HEK293T (cell line): ENCODE data around the gene EXOC6B.

Source experiments
- CTCF ChIA-PET: fragments of 350-600 bp; formaldehyde crosslinking; extraction: SDS; loops from one replicate; lab custom pipeline; 2021; ENCODE audit warnings: antibody characterized with exemption, inconsistent platforms; lab: Yijun Ruan, JAX
- POLR2A ChIA-PET: fragments of 350-600 bp; formaldehyde crosslinking; extraction: SDS; loops from one replicate; lab custom pipeline; 2020; ENCODE audit warnings: antibody characterized with exemption, inconsistent platforms; lab: Yijun Ruan, JAX
- DNase-seq: peaks from one replicate; pipeline ENCODE4 v3.0.0; 2012; ENCODE audit warnings: mixed read lengths; ENCODE audit errors: extremely low spot score
- ARNT ChIP-seq: fragments of 450-650 bp; IDR thresholded peaks from 2 replicates; pipeline ENCODE4 v1.6.1; 2017; ENCODE audit warnings: mild to moderate bottlenecking
- BHLHE40 ChIP-seq: fragments of 450-650 bp; IDR thresholded peaks from 2 replicates; pipeline ENCODE4 v1.6.1; 2016; ENCODE audit warnings: mild to moderate bottlenecking, moderate library complexity, borderline replicate concordance
- CTBP1 ChIP-seq: fragments of 450-650 bp; IDR thresholded peaks from 2 replicates; pipeline ENCODE4 v1.6.1; 2016; ENCODE audit warnings: borderline replicate concordance
- ELF4 ChIP-seq: fragments of 450-650 bp; IDR thresholded peaks from 2 replicates; pipeline ENCODE4 v1.6.1; 2017; ENCODE audit warnings: antibody characterized with exemption
- FOXA1 ChIP-seq: fragments of 450-650 bp; IDR thresholded peaks from 2 replicates; pipeline ENCODE4 v1.6.1; 2016; ENCODE audit warnings: mild to moderate bottlenecking
- FOXK2 ChIP-seq: fragments of 450-650 bp; IDR thresholded peaks from 2 replicates; pipeline ENCODE4 v1.6.1; 2016; ENCODE audit warnings: mild to moderate bottlenecking
- FOXM1 ChIP-seq: fragments of 450-650 bp; IDR thresholded peaks from 2 replicates; pipeline ENCODE4 v1.6.1; 2017; ENCODE audit warnings: mild to moderate bottlenecking, borderline replicate concordance
- HDGF ChIP-seq: fragments of 450-650 bp; IDR thresholded peaks from 2 replicates; pipeline ENCODE4 v1.6.1; 2017; ENCODE audit warnings: antibody characterized with exemption, borderline replicate concordance
- L3MBTL2 ChIP-seq: fragments of 450-650 bp; conservative IDR thresholded peaks from 2 replicates; pipeline ENCODE4 v1.6.1; 2016; ENCODE audit warnings: mild to moderate bottlenecking
- LEF1 ChIP-seq: fragments of 450-650 bp; IDR thresholded peaks from 2 replicates; pipeline ENCODE4 v1.6.1; 2017; ENCODE audit warnings: mild to moderate bottlenecking, borderline replicate concordance
- NFRKB ChIP-seq: fragments of 450-650 bp; IDR thresholded peaks from 2 replicates; pipeline ENCODE4 v1.6.1; 2016; ENCODE audit warnings: mild to moderate bottlenecking, moderate library complexity
- SP1 ChIP-seq: fragments of 450-650 bp; IDR thresholded peaks from 2 replicates; pipeline ENCODE4 v1.6.1; 2017
- SUZ12 ChIP-seq: fragments of 450-650 bp; IDR thresholded peaks from 2 replicates; pipeline ENCODE4 v1.6.1; 2016; ENCODE audit warnings: mild to moderate bottlenecking
- TARDBP ChIP-seq: fragments of 450-650 bp; IDR thresholded peaks from 2 replicates; pipeline ENCODE4 v1.6.1; 2016
- ZNF384 ChIP-seq: fragments of 450-650 bp; IDR thresholded peaks from 2 replicates; pipeline ENCODE4 v1.6.1; 2016
- TF ChIP-seq, protein P1 (sequence below): fragments of 450-650 bp; IDR thresholded peaks from 2 replicates; pipeline ENCODE4 v1.6.1; 2016

The EXOC6B gene

DNA sequence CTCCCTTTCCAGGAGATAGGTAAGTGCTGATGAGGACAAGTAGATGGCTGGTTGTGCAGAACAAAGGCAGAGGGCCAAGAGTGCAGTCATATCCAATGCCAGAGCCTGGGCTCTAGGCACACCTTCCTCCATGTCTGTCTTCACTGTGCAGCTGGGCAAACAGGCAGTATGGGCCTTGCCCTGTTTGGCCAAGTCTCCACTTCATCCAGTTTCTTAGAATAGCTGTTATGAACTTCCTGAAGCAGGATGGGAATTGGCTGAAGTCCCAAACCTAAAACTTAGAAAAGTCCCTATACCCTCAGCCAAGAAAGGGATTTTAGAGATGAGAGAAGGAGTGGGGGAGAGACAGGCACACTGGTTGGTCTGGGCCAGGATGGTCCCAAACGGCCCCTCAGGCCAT, 640.6 kb downstream of the EXOC6B start:
- no peak for DNase-seq
- ChIA-PET POLR2A (no interaction called here), CTCF (no interaction called here)
- TF ChIP-seq CTBP1 = no peak
- no peak for TF ChIP-seq HDGF
- TF ChIP-seq, protein P1, sequence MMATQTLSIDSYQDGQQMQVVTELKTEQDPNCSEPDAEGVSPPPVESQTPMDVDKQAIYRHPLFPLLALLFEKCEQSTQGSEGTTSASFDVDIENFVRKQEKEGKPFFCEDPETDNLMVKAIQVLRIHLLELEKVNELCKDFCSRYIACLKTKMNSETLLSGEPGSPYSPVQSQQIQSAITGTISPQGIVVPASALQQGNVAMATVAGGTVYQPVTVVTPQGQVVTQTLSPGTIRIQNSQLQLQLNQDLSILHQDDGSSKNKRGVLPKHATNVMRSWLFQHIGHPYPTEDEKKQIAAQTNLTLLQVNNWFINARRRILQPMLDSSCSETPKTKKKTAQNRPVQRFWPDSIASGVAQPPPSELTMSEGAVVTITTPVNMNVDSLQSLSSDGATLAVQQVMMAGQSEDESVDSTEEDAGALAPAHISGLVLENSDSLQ = no peak
- no peak for TF ChIP-seq FOXA1
- no peak for TF ChIP-seq FOXK2
- TF ChIP-seq ZNF384 = no peak
- no peak for TF ChIP-seq LEF1
- TF ChIP-seq NFRKB = no peak
- no peak for TF ChIP-seq ELF4
- TF ChIP-seq TARDBP = no peak
- no peak for TF ChIP-seq L3MBTL2
- TF ChIP-seq SP1 = no peak
- TF ChIP-seq SUZ12 = no peak
- TF ChIP-seq BHLHE40 = no peak
- no peak for TF ChIP-seq ARNT
- TF ChIP-seq FOXM1 = no peak

DNA sequence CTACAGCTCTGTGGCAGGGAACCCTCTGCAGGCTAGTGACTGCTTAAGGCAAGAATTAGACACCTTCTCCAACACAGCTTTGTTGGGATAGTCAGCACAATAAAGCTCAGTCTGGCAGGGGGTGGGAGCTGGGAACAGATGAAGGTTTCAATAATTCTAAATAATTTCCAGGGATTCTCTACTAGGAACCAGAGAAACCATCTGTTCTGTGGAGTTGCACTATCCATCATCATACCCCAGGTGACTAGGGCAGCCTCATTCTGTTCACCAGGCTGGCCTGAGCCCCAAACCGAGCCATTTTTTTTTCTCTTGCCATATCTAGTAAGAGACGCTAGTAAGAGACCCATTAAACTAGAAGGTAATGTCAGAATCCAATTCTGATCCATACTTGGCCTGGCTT, 642.4 kb downstream of the EXOC6B start:
- TF ChIP-seq L3MBTL2 (no peak), SP1 (no peak), LEF1 (no peak), SUZ12 (no peak), CTBP1 (no peak), FOXK2 (no peak), HDGF (no peak), FOXM1 (no peak), TARDBP (no peak), NFRKB (no peak), FOXA1 (no peak), ELF4 (no peak), ARNT (no peak), ZNF384 (no peak), BHLHE40 (no peak)
- TF ChIP-seq, protein P1 = no peak
- no peak for DNase-seq
- POLR2A ChIA-PET = no interaction called here
- CTCF ChIA-PET = interaction anchor here (0.8 kb wide), 1 partner anchor 450 kb away, joined by 4 read pairs; no protein-coding TSS in a partner anchor

DNA sequence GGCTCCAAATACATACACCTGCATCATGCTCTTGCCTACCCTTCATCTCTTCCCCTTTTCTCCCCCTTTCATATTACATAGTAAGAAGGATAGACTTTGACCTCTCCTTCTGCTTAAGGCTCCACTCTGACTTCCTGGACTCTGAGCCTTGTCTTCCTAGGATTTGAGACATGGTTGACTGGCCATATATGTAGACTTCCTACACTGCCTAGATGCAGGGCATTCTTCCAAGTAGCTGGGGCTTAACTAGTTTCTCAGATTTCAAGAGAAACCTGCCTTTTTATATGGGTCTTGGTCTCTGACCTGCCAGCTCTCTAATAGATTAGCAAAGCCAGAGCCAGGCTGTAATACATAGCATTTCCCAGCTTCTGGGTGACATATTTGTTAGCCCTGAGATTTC, 642.8 kb downstream of the EXOC6B start:
- DNase-seq = no peak
- CTCF ChIA-PET = no interaction called here
- no peak for TF ChIP-seq BHLHE40
- TF ChIP-seq CTBP1 = no peak
- TF ChIP-seq SP1 = no peak
- no peak for TF ChIP-seq ELF4
- TF ChIP-seq ARNT = no peak
- TF ChIP-seq FOXA1 = no peak
- no peak for TF ChIP-seq SUZ12
- POLR2A ChIA-PET = no interaction called here

DNA sequence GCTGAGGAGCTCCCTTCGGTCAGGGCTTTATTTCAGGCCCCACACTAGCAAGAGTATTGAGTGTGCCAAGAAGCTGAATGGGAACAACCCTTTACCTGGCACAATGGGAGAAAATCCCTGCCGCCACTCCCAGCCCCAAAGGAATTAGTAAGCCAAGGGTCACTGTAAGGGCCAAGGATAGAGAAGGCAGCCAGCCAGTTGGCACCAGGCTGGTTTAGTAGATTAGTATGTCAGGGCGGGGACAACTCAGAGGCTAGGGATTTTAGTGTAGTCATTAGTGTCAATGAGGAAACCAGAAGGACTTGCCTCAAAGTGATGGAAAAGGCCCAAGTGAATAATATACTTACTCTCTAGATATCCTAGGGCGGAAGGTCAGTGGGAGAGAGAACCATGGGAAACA, 643.3 kb downstream of the EXOC6B start:
- ChIA-PET POLR2A (no interaction called here), CTCF (no interaction called here)
- no peak for DNase-seq
- TF ChIP-seq CTBP1 = no peak
- no peak for TF ChIP-seq HDGF
- no peak for TF ChIP-seq FOXM1
- no peak for TF ChIP-seq SP1
- no peak for TF ChIP-seq BHLHE40
- TF ChIP-seq, protein P1 = no peak
- TF ChIP-seq LEF1 = no peak
- no peak for TF ChIP-seq TARDBP
- TF ChIP-seq SUZ12 = no peak
- TF ChIP-seq NFRKB = no peak
- no peak for TF ChIP-seq FOXK2

DNA sequence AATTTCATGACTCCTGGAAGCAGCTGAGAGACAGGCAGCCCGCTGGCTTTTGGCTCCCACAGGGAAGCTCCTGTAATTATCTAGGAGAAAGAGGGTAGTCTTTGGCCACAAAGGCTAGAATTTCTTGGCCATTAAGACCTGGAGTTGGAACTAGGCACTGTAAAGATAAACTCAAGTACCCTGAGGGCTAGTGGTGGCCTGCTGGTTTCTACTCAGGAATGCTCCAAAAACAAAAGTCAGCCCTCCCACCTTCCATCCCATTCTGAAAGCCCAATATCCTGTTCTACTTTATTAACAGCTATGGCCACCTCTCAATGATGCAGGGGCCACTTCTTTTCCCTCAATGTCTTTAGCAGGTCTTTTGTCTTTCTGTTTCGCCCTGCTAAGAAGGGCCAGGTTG, 644.2 kb downstream of the EXOC6B start:
- CTCF ChIA-PET = no interaction called here
- no peak for TF ChIP-seq FOXA1
- TF ChIP-seq ELF4 = no peak
- no peak for TF ChIP-seq L3MBTL2
- TF ChIP-seq ARNT = no peak
- TF ChIP-seq NFRKB = no peak
- no peak for TF ChIP-seq SUZ12
- TF ChIP-seq, protein P1 = no peak
- TF ChIP-seq FOXM1 = no peak
- TF ChIP-seq HDGF = no peak
- POLR2A ChIA-PET = no interaction called here
- DNase-seq = peak; percentile 18

DNA sequence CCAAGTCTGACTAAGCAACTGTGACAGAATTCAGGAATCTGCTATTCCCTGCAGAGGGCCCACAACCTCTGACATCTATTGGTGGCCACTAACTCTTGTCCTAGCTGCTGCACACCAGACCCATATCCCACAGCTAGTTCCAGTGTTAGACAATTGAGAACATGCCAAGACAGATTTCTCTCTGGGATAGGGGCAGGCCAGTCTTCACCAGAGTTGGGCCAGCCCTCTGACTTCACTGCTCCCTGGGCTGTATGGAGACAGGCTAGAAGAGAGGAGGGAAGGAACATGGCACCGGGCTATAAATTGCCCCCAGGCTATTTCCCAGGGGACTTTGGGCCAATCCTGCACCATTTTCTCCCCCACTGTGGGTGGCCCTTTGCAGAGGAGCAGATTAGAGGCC, 645.5 kb downstream of the EXOC6B start:
- no peak for TF ChIP-seq L3MBTL2
- TF ChIP-seq CTBP1 = no peak
- no peak for TF ChIP-seq NFRKB
- TF ChIP-seq, protein P1 = no peak
- TF ChIP-seq SUZ12 = no peak
- TF ChIP-seq FOXK2 = no peak
- no peak for TF ChIP-seq LEF1
- TF ChIP-seq ARNT = no peak
- TF ChIP-seq FOXA1 = no peak
- no peak for TF ChIP-seq HDGF
- TF ChIP-seq ZNF384 = no peak
- TF ChIP-seq SP1 = no peak
- no peak for TF ChIP-seq BHLHE40
- no peak for TF ChIP-seq FOXM1
- TF ChIP-seq TARDBP = no peak
- TF ChIP-seq ELF4 = no peak
- ChIA-PET POLR2A (no interaction called here), CTCF (no interaction called here)
- DNase-seq = no peak
